Urinary bladder (tissue), 4 donors: ENCODE results near the gene SLC37A2. TPM values are rescaled to one million over a fixed set of nuclear protein-coding genes. Genes with fewer than 3 reads are reported as not detected.
A peak's percentile ranks its signal among the peaks of the same experiment; 100 is the strongest.

Source experiments
- DNase-seq: peaks from one replicate; pipeline ENCODE4 v3.0.0-alpha.2; 2015; ENCODE audit errors: extremely low spot score
- H3K27ac ChIP-seq: one replicate; pipeline ENCODE4 v1.5.1; 2013; ENCODE audit warnings: low read depth, mild to moderate bottlenecking, moderate library complexity
- H3K36me3 ChIP-seq: one replicate; pipeline ENCODE4 v1.6.1; 2013; ENCODE audit warnings: mild to moderate bottlenecking, moderate library complexity; ENCODE audit not compliant: insufficient read depth
- H3K4me1 ChIP-seq: one replicate; pipeline ENCODE4 v1.6.1; 2013; ENCODE audit warnings: mild to moderate bottlenecking, moderate library complexity; ENCODE audit not compliant: insufficient read depth
- H3K4me3 ChIP-seq: one replicate; pipeline ENCODE4 v1.5.1; 2013; ENCODE audit warnings: low read depth, low read length
- WGBS: extraction: QIAGEN DNeasy Blood & Tissue Kit; methylation state at CpG from one replicate; pipeline ENCODE4 v1.1.7; 2013; 5-methylcytosine and 5-hydroxymethylcytosine counted together
- polyA plus RNA-seq: library from polyadenylated mRNA; stranded (reverse); fragments of 200-250 nt; gene quantifications from one replicate; pipeline ENCODE4 v1.2.3, GENCODE V29; 2013
- total RNA-seq: library from RNA; depleted of rRNA; stranded (reverse); fragments of >200 nt; gene quantifications from one replicate; pipeline ENCODE4 v1.2.3, GENCODE V29; 2014
- donor health status: healthy with polysubstance abuse.
- donor health status: healthy.

Gene SLC37A2
- total and polyA plus RNA-seq, 2 donors: 7.7 to 9.0 TPM

- no peak for DNase-seq
- H3K4me3 ChIP-seq: no peak overlapping the region
- 85% methylated on average over 6 of the region's 6 CpGs for WGBS
- no peak overlapping the region for H3K27ac ChIP-seq
- H3K4me1 ChIP-seq: no peaks in the 10 kb centered on the region
- H3K36me3 ChIP-seq: no peaks in the 10 kb centered on the region
Measured at GRCh38 chr11:125092669-125093068, 29.6 kb downstream of the SLC37A2 start.

GRCh38 chr11:125093502-125093901 is 30.4 kb downstream of the SLC37A2 start:
- no peak for DNase-seq
- Histone ChIP-seq H3K36me3 (no peaks in the 10 kb centered on the region), H3K4me1 (no peaks in the 10 kb centered on the region), H3K27ac (no peak overlapping the region), H3K4me3 (no peak overlapping the region)
- WGBS: 73% methylated on average over 4 of the region's 4 CpGs

GRCh38 chr11:125094731-125095130 is 31.6 kb downstream of the SLC37A2 start:
- H3K36me3 ChIP-seq: no peaks in the 10 kb centered on the region
- no peak for DNase-seq
- H3K27ac ChIP-seq: no peak overlapping the region
- 98% methylated on average over 2 of the region's 2 CpGs for WGBS
- no peaks in the 10 kb centered on the region for H3K4me1 ChIP-seq
- no peak overlapping the region for H3K4me3 ChIP-seq

GRCh38 chr11:125100136-125100535 is 37.0 kb downstream of the SLC37A2 start:
- no peaks in the 10 kb centered on the region for H3K4me1 ChIP-seq
- DNase-seq: no peak
- H3K4me3 ChIP-seq: no peak overlapping the region
- no peak overlapping the region for H3K27ac ChIP-seq
- WGBS: 89% methylated on average over 2 of the region's 2 CpGs
- no peaks in the 10 kb centered on the region for H3K36me3 ChIP-seq

- no peak for DNase-seq
- H3K4me3 ChIP-seq: no peak overlapping the region
- WGBS: 42% methylated on average over 3 of the region's 3 CpGs
- no peak overlapping the region for H3K27ac ChIP-seq
- H3K4me1 ChIP-seq: no peaks in the 10 kb centered on the region
- no peaks in the 10 kb centered on the region for H3K36me3 ChIP-seq
Measured at GRCh38 chr11:125101596-125101995, 38.5 kb downstream of the SLC37A2 start.

- Histone ChIP-seq H3K36me3 (no peaks in the 10 kb centered on the region), H3K27ac (no peak overlapping the region), H3K4me1 (no peaks in the 10 kb centered on the region), H3K4me3 (no peak overlapping the region)
- no peak for DNase-seq
- WGBS: 84% methylated on average over 19 of the region's 19 CpGs
Measured at GRCh38 chr11:125102025-125102424, 38.9 kb downstream of the SLC37A2 start.

GRCh38 chr11:125102510-125102909 is 39.4 kb downstream of the SLC37A2 start:
- H3K27ac ChIP-seq: no peak overlapping the region

GRCh38 chr11:125105926-125106325 is 42.8 kb downstream of the SLC37A2 start:
- Histone ChIP-seq H3K36me3 (no peaks in the 10 kb centered on the region), H3K4me1 (no peaks in the 10 kb centered on the region), H3K4me3 (no peak overlapping the region), H3K27ac (no peak overlapping the region)
- no peak for DNase-seq
- WGBS: 94% methylated on average over 1 of the region's 1 CpG

More at GRCh38 chr11:125102510-125102909, 39.4 kb downstream of the SLC37A2 start:
- 94% methylated on average over 7 of the region's 7 CpGs for WGBS
- Histone ChIP-seq H3K36me3 (no peaks in the 10 kb centered on the region), H3K4me1 (no peaks in the 10 kb centered on the region), H3K4me3 (no peak overlapping the region)
- no peak for DNase-seq

GRCh38 chr11:125108469-125108868 is 45.4 kb downstream of the SLC37A2 start:
- 45% methylated on average over 3 of the region's 3 CpGs for WGBS
- no peak overlapping the region for H3K4me3 ChIP-seq
- no peaks in the 10 kb centered on the region for H3K4me1 ChIP-seq
- DNase-seq: no peak
- no peak overlapping the region for H3K27ac ChIP-seq
- H3K36me3 ChIP-seq: no peaks in the 10 kb centered on the region

- 55% methylated on average over 4 of the region's 4 CpGs for WGBS
- H3K27ac ChIP-seq: no peak overlapping the region
Measured at GRCh38 chr11:125110506-125110905, 47.4 kb downstream of the SLC37A2 start.

GRCh38 chr11:125111001-125111342 is 47.9 kb downstream of the SLC37A2 start:
- under 1% methylated on average over 9 of the region's 9 CpGs for WGBS
- Histone ChIP-seq H3K4me3 (peak overlapping the region; percentile 55), H3K27ac (no peak overlapping the region), H3K36me3 (no peaks in the 10 kb centered on the region), H3K4me1 (no peaks in the 10 kb centered on the region)
- no peak for DNase-seq

More at GRCh38 chr11:125110506-125110905, 47.4 kb downstream of the SLC37A2 start:
- DNase-seq: no peak
- no peaks in the 10 kb centered on the region for H3K36me3 ChIP-seq
- H3K4me1 ChIP-seq: no peaks in the 10 kb centered on the region
- H3K4me3 ChIP-seq: no peak overlapping the region

GRCh38 chr11:125111343-125112207 is 48.5 kb downstream of the SLC37A2 start, which contains the start of gene TMEM218:
TSS of gene TMEM218 (minus strand) at chr11:125111626. CDS start at chr11:125102241, 9,385 bp downstream.
- H3K4me3 ChIP-seq: peak within 1 kb of the TSS; percentile 55
- H3K4me1 ChIP-seq: no peaks in the 10 kb centered on the region
- WGBS: 5% methylated on average over 49 of the region's 49 CpGs
- peak; percentile 96 for DNase-seq
- no peaks in the 10 kb centered on the region for H3K36me3 ChIP-seq
- no peak within 1 kb of the TSS for H3K27ac ChIP-seq

- H3K4me1 ChIP-seq: no peaks in the 10 kb centered on the region
- H3K27ac ChIP-seq: no peak overlapping the region
- no peaks in the 10 kb centered on the region for H3K36me3 ChIP-seq
- H3K4me3 ChIP-seq: no peak overlapping the region
- no peak for DNase-seq
- WGBS: 82% methylated on average over 9 of the region's 9 CpGs
Measured at GRCh38 chr11:125112208-125112604, 49.1 kb downstream of the SLC37A2 start.

GRCh38 chr11:125114518-125114917 is 51.4 kb downstream of the SLC37A2 start:
- 71% methylated on average over 8 of the region's 8 CpGs for WGBS
- DNase-seq: no peak
- H3K4me1 ChIP-seq: no peaks in the 10 kb centered on the region
- no peak overlapping the region for H3K4me3 ChIP-seq
- no peak overlapping the region for H3K27ac ChIP-seq
- no peaks in the 10 kb centered on the region for H3K36me3 ChIP-seq
